ENCODE data around the gene DACT3. TPM values are rescaled to one million over a fixed set of nuclear protein-coding genes. Genes with fewer than 3 reads are reported as not detected.

DACT3 gene
- total and polyA plus RNA-seq, 2 experiments from 2014 or later = 0.78 to 2.6 TPM

DNA sequence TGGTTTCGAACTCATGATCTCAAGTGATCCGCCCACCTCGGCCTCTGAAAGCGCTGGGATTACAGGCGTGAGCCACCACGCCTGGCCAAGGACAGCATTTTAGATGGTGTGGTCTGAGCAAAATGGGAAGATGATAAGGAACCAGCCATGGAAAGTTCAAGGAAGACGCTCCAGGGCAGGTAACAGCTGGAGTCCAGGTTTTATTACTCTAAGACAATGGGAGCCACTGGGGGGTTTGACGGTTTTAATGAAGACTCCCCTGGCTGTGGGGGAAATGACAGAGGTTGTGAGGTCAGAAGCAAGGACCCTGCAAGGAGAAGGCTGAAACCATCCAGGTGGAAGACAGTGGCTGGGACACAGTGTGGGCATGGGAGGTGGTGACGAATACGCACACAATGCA, 35.1 kb upstream of the DACT3 start:
- DNase-seq (ENCODE audit: low spot score) (no peak), ATAC-seq (no peak)
- H3K36me3 Mint-ChIP-seq (ENCODE audit: low read depth) = peaks cover 87% of the 10 kb centered on the region
- Histone ChIP-seq H3K27me3 (ENCODE audit: insufficient read depth) (no peaks in the 10 kb centered on the region), H3K27ac (ENCODE audit: low read depth) (no peak overlapping the region), H3F3A (replicated peaks; ENCODE audit: low read depth) (peaks cover 7% of the 10 kb centered on the region; the same call in 1 of the 2 replicates), H2AFZ (no peak overlapping the region), H4K20me1 (replicated peaks; ENCODE audit: insufficient read depth) (peaks cover 30% of the 10 kb centered on the region), H3K4me1 (ENCODE audit: insufficient read depth) (peaks cover 4% of the 10 kb centered on the region; the same call in 1 of the 2 replicates), H3K9me2 (ENCODE audit: insufficient read depth) (no peaks in the 10 kb centered on the region), H3K4me2 (no peak overlapping the region), H3K4me3 (no peak overlapping the region), H3K79me2 (replicated peaks; ENCODE audit: insufficient read depth) (0 out of 2 replicates have a peak, but pooled peaks cover 3% of the 10 kb centered on the region), H3K36me3 (ENCODE audit: insufficient read depth) (peaks cover 75% of the 10 kb centered on the region)
- no peak overlapping the region for H3K27ac Mint-ChIP-seq
- no peaks in the 10 kb centered on the region for H3K9me3 Mint-ChIP-seq
- peaks cover 11% of the 10 kb centered on the region for H3K27me3 Mint-ChIP-seq (ENCODE audit: insufficient read depth, low read depth, poor library complexity)
- H3K4me1 Mint-ChIP-seq = peaks cover 10% of the 10 kb centered on the region
- H3K4me3 Mint-ChIP-seq = peak overlapping the region; percentile 39; the same call in 1 of the 3 replicates
- TF ChIP-seq, protein P1, sequence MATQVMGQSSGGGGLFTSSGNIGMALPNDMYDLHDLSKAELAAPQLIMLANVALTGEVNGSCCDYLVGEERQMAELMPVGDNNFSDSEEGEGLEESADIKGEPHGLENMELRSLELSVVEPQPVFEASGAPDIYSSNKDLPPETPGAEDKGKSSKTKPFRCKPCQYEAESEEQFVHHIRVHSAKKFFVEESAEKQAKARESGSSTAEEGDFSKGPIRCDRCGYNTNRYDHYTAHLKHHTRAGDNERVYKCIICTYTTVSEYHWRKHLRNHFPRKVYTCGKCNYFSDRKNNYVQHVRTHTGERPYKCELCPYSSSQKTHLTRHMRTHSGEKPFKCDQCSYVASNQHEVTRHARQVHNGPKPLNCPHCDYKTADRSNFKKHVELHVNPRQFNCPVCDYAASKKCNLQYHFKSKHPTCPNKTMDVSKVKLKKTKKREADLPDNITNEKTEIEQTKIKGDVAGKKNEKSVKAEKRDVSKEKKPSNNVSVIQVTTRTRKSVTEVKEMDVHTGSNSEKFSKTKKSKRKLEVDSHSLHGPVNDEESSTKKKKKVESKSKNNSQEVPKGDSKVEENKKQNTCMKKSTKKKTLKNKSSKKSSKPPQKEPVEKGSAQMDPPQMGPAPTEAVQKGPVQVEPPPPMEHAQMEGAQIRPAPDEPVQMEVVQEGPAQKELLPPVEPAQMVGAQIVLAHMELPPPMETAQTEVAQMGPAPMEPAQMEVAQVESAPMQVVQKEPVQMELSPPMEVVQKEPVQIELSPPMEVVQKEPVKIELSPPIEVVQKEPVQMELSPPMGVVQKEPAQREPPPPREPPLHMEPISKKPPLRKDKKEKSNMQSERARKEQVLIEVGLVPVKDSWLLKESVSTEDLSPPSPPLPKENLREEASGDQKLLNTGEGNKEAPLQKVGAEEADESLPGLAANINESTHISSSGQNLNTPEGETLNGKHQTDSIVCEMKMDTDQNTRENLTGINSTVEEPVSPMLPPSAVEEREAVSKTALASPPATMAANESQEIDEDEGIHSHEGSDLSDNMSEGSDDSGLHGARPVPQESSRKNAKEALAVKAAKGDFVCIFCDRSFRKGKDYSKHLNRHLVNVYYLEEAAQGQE (IDR thresholded peaks at IDR 0.05; ENCODE audit: unreplicated experiment) = no peak
- TF ChIP-seq ZNF331 (CRISPR knock-in tag; IDR thresholded peaks at IDR 0.05; ENCODE audit: low read depth) = no peak
- no peak for TF ChIP-seq ZNF114 (CRISPR knock-in tag; IDR thresholded peaks at IDR 0.05)
- TF ChIP-seq POLR2AphosphoS5 (IDR thresholded peaks at IDR 0.05; ENCODE audit: low read depth) = no peak
- TF ChIP-seq, protein P2, sequence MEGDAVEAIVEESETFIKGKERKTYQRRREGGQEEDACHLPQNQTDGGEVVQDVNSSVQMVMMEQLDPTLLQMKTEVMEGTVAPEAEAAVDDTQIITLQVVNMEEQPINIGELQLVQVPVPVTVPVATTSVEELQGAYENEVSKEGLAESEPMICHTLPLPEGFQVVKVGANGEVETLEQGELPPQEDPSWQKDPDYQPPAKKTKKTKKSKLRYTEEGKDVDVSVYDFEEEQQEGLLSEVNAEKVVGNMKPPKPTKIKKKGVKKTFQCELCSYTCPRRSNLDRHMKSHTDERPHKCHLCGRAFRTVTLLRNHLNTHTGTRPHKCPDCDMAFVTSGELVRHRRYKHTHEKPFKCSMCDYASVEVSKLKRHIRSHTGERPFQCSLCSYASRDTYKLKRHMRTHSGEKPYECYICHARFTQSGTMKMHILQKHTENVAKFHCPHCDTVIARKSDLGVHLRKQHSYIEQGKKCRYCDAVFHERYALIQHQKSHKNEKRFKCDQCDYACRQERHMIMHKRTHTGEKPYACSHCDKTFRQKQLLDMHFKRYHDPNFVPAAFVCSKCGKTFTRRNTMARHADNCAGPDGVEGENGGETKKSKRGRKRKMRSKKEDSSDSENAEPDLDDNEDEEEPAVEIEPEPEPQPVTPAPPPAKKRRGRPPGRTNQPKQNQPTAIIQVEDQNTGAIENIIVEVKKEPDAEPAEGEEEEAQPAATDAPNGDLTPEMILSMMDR (conservative IDR thresholded peaks at IDR 0.05; ENCODE audit: low read depth in 2 of 2) = no peak
- no peak for TF ChIP-seq NANOG (IDR thresholded peaks at IDR 0.05; ENCODE audit: borderline replicate concordance)
- TF ChIP-seq ZNF462 (CRISPR knock-in tag; IDR thresholded peaks at IDR 0.05) = no peak
- no peak for TF ChIP-seq STAT1 (IDR thresholded peaks at IDR 0.05; ENCODE audit: unreplicated experiment)
- no peak for TF ChIP-seq CREB1 (CRISPR knock-in tag; IDR thresholded peaks at IDR 0.05; ENCODE audit: low read depth)
- no peak for TF ChIP-seq EZH2 (IDR thresholded peaks at IDR 0.05; ENCODE audit: low read depth, unreplicated experiment)
- no peak for TF ChIP-seq EZH2phosphoT487 (IDR thresholded peaks at IDR 0.05; ENCODE audit: unreplicated experiment)
- TF ChIP-seq, protein P3, sequence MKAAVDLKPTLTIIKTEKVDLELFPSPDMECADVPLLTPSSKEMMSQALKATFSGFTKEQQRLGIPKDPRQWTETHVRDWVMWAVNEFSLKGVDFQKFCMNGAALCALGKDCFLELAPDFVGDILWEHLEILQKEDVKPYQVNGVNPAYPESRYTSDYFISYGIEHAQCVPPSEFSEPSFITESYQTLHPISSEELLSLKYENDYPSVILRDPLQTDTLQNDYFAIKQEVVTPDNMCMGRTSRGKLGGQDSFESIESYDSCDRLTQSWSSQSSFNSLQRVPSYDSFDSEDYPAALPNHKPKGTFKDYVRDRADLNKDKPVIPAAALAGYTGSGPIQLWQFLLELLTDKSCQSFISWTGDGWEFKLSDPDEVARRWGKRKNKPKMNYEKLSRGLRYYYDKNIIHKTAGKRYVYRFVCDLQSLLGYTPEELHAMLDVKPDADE (IDR thresholded peaks at IDR 0.05) = no peak
- no peak for TF ChIP-seq JUNB (IDR thresholded peaks at IDR 0.05; ENCODE audit: unreplicated experiment)

All from GM23338 (cell line).